HFFc6 (cell line): ENCODE results near the gene UGT1A6. TPM values are rescaled to one million over a fixed set of nuclear protein-coding genes. Genes with fewer than 3 reads are reported as not detected.

Experiments used
- DNase-seq: peaks from one replicate; pipeline ENCODE4 v3.0.0-alpha.2; 2018
- H3K27ac Mint-ChIP-seq: 2 replicates; pipeline ENCODE4 v1.8.0; 2020; ENCODE audit warnings: mild to moderate bottlenecking, mixed read lengths
- H3K27me3 Mint-ChIP-seq: 2 replicates; pipeline ENCODE4 v1.8.0; 2021; ENCODE audit warnings: mild to moderate bottlenecking, moderate library complexity, mixed read lengths; ENCODE audit not compliant: insufficient read depth
- H3K36me3 Mint-ChIP-seq: 2 replicates; pipeline ENCODE4 v1.8.0; 2021; ENCODE audit warnings: low read depth, mixed read lengths
- H3K4me1 Mint-ChIP-seq: 2 replicates; pipeline ENCODE4 v1.8.0; 2020; ENCODE audit warnings: low read depth, mixed read lengths
- H3K4me3 Mint-ChIP-seq: 2 replicates; pipeline ENCODE4 v1.8.0; 2020; ENCODE audit warnings: mild to moderate bottlenecking, moderate library complexity, mixed read lengths
- H3K9me3 Mint-ChIP-seq: 2 replicates; pipeline ENCODE4 v1.8.0; 2020; ENCODE audit warnings: mild to moderate bottlenecking, mixed read lengths
- total RNA-seq, 6 experiments: library from RNA; stranded (reverse); fragmentation: NEBNext Ultra II Directional; extraction: Animal tissue kit (Norgen Biotek cat#: 25700); gene quantifications; 2 replicates in 1 of 6; 3 replicates in 5 of 6; pipeline ENCODE4 v1.2.3, GENCODE V29; 2021
- TF ChIP-seq, protein P1 (sequence below): fragments of 200-600 bp; sonication (generic); IDR thresholded peaks from 2 replicates; pipeline ENCODE4 v1.5.0; 2021; ENCODE audit warnings: antibody characterized with exemption, mild to moderate bottlenecking

Gene UGT1A6
- total RNA-seq, 6 experiments from 2014 or later: not detected

DNA sequence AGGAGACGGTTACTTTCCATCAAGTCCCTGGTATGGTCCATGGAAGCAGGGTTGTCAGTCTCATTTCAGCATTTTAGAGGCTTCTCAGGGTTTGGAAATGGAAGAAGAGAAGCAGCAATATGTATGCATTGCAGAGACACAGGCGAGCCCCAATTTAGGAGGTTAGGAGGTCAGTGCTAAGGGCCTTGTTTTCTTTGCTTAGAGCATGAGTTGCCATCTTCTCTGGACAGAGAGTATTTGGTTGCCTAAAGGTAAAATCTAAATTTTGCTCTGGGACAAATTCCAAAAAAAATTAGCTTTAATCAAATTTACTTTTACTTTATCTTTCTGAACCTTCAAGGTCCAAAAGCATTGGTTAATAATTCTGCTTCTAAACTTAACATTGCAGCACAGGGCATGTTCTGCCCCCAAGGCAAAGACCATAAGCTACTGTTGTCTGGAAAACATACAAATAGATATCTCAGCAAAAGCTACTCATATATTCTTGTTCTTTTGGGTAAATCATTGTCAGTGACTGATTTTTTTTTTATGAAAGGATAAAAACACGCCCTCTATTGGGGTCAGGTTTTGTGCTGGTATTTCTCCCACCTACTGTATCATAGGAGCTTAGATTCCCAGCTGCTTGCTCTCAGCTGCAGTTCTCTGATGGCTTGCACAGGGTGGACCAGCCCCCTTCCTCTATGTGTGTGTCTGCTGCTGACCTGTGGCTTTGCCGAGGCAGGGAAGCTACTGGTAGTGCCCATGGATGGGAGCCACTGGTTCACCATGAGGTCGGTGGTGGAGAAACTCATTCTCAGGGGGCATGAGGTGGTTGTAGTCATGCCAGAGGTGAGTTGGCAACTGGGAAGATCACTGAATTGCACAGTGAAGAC lies 21.2 kb upstream of the UGT1A6 start, which contains the start of gene UGT1A9:
TSS of gene UGT1A9 (plus strand) at position 609 of the 872 bp plus-strand sequence. CDS start at position 646, 37 bp downstream.
- Mint-ChIP-seq H3K9me3 (peaks cover 9% of the 10 kb centered on the region; the same call in 1 of the 2 replicates), H3K4me1 (no peaks in the 10 kb centered on the region), H3K36me3 (no peaks in the 10 kb centered on the region), H3K27me3 (no peaks in the 10 kb centered on the region), H3K27ac (no peak within 1 kb of the TSS), H3K4me3 (no peak within 1 kb of the TSS)
- TF ChIP-seq, protein P1, sequence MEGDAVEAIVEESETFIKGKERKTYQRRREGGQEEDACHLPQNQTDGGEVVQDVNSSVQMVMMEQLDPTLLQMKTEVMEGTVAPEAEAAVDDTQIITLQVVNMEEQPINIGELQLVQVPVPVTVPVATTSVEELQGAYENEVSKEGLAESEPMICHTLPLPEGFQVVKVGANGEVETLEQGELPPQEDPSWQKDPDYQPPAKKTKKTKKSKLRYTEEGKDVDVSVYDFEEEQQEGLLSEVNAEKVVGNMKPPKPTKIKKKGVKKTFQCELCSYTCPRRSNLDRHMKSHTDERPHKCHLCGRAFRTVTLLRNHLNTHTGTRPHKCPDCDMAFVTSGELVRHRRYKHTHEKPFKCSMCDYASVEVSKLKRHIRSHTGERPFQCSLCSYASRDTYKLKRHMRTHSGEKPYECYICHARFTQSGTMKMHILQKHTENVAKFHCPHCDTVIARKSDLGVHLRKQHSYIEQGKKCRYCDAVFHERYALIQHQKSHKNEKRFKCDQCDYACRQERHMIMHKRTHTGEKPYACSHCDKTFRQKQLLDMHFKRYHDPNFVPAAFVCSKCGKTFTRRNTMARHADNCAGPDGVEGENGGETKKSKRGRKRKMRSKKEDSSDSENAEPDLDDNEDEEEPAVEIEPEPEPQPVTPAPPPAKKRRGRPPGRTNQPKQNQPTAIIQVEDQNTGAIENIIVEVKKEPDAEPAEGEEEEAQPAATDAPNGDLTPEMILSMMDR: no peak
- DNase-seq: no peak

DNA sequence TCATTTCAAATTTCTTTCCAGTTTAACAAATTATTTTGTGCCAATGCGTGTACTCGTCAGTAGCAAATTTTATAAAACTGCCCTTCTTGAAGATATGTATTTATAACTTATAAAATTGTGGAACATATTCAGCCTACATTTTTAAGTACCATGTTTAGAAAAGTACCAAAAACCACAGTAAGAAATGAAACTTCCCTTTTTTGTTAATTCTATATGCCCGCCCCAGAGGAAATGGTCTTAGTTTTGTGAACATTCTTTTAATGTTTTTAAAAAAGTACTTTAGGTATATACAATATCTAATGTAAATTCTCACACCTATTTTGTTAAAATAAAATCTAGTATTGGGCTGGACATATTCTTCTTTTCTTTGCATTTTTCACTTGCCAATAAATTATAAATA lies 19.8 kb upstream of the UGT1A6 start:
- TF ChIP-seq, protein P1: no peak
- no peak overlapping the region for H3K4me3 Mint-ChIP-seq

DNA sequence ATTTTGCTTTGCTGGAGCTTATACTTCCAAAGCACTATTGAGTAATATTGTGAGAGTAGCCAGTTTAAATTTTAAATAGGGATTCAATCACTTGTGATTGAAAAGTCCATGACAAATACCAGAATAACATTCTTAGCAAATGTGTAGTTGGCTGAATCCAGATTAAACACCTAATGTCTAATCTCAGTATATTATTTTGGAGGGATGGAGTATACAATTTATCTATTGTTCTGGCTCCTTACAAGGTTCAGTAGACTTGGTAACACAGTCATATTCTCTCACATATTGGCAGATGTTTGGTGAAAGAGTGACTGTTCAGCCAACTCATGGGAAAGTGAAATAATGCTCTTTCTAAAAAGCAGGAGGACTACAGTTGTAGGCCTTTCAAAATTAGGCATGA lies 18.8 kb upstream of the UGT1A6 start:
- DNase-seq: no peak
- TF ChIP-seq, protein P1: no peak
- Mint-ChIP-seq H3K27me3 (no peaks in the 10 kb centered on the region), H3K36me3 (no peaks in the 10 kb centered on the region), H3K4me3 (no peak overlapping the region), H3K4me1 (no peaks in the 10 kb centered on the region), H3K27ac (no peak overlapping the region), H3K9me3 (peaks cover under 1% of the 10 kb centered on the region; the same call in 1 of the 2 replicates)

More for the DNA sequence above, 19.8 kb upstream of the UGT1A6 start:
- no peak for DNase-seq
- Mint-ChIP-seq H3K36me3 (no peaks in the 10 kb centered on the region), H3K27me3 (no peaks in the 10 kb centered on the region), H3K9me3 (peaks cover 9% of the 10 kb centered on the region; the same call in 1 of the 2 replicates), H3K27ac (no peak overlapping the region), H3K4me1 (no peaks in the 10 kb centered on the region)

DNA sequence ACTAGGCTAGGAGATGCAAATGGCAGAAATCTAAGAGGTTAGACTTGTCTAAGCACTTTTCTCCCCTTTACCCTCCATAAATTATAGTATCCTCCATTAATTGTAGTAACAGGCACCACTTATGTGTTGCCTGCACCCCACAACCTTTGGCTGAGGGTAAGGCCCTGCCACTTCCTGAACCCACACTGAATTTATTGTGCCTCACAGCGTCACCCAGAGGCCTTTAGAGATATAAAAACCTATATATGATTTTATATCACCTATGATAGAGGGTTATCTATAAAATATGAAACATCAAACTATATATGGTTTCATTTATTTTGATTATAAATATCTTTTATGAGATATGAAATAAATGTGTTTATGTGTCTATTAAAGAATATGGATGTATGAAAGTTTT lies 18.4 kb upstream of the UGT1A6 start:
- Mint-ChIP-seq H3K9me3 (no peaks in the 10 kb centered on the region; the same call in 1 of the 2 replicates), H3K36me3 (no peaks in the 10 kb centered on the region), H3K27ac (no peak overlapping the region), H3K27me3 (no peaks in the 10 kb centered on the region), H3K4me3 (no peak overlapping the region), H3K4me1 (no peaks in the 10 kb centered on the region)
- DNase-seq: no peak
- TF ChIP-seq, protein P1: no peak

DNA sequence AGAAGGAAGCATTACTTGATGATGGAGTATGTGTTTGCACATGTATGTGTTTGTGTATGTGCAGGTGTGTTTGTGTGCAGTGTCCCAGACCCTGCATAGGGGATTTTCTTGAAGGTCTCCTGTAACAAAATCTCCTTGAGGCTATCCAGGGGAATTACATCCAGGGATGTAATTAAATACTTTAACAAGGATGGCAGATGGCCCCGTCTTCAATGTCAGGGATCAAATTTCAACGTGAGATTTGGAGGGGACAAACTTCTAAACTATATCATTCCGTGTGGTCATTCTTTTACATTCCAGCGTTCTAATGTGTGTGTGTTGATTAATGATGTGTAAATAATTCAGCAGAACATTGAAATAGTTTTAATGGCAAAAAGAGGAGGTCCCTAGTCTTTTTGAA lies 17.7 kb upstream of the UGT1A6 start:
- H3K36me3 Mint-ChIP-seq: no peaks in the 10 kb centered on the region
- no peak overlapping the region for H3K27ac Mint-ChIP-seq
- no peak for DNase-seq
- no peaks in the 10 kb centered on the region for H3K4me1 Mint-ChIP-seq
- H3K4me3 Mint-ChIP-seq: no peak overlapping the region
- TF ChIP-seq, protein P1: no peak; the same call in none of the 2 replicates
- peaks cover 4% of the 10 kb centered on the region; the same call in 1 of the 2 replicates for H3K9me3 Mint-ChIP-seq
- no peaks in the 10 kb centered on the region for H3K27me3 Mint-ChIP-seq
